Uterus (tissue), 2 donors: ENCODE data around the gene TM9SF2.

Experiments used
- POLR2A ChIP-seq, 2 donors: fragments of 450-650 bp; IDR thresholded peaks; one replicate each; pipeline ENCODE4 v1.6.1; 2016; ENCODE audit warnings: antibody characterized with exemption in 2 of 2, mild to moderate bottlenecking in 1 of 2, moderate library complexity in 1 of 2
- TF ChIP-seq, protein P1 (sequence below), 4 experiments: fragments of 200-600 bp in 2 of 4; fragments of 450-650 bp in 2 of 4; sonication (generic) in 2 of 4; IDR thresholded peaks; one replicate each; pipeline ENCODE4 v1.5.1; 2016 to 2019; ENCODE audit warnings: antibody characterized with exemption in 4 of 4, mild to moderate bottlenecking in 2 of 4, moderate library complexity in 1 of 4

- TF ChIP-seq, protein P1, sequence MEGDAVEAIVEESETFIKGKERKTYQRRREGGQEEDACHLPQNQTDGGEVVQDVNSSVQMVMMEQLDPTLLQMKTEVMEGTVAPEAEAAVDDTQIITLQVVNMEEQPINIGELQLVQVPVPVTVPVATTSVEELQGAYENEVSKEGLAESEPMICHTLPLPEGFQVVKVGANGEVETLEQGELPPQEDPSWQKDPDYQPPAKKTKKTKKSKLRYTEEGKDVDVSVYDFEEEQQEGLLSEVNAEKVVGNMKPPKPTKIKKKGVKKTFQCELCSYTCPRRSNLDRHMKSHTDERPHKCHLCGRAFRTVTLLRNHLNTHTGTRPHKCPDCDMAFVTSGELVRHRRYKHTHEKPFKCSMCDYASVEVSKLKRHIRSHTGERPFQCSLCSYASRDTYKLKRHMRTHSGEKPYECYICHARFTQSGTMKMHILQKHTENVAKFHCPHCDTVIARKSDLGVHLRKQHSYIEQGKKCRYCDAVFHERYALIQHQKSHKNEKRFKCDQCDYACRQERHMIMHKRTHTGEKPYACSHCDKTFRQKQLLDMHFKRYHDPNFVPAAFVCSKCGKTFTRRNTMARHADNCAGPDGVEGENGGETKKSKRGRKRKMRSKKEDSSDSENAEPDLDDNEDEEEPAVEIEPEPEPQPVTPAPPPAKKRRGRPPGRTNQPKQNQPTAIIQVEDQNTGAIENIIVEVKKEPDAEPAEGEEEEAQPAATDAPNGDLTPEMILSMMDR (IDR thresholded peaks at IDR 0.05), result no peak
- TF ChIP-seq POLR2A (IDR thresholded peaks at IDR 0.05), result no peak
These were observed 603 bp downstream of the TM9SF2 start for GRCh38 chr13:99501848-99502301.
